ENCODE results near the gene ROR2.

ROR2 gene

GRCh38 chr9:91937727-91938126 lies 12.3 kb downstream of the ROR2 start:
- TF ChIP-seq CTCF (IDR thresholded peaks at IDR 0.05): no peak

GRCh38 chr9:91937056-91937455 lies 13.0 kb downstream of the ROR2 start:
- TF ChIP-seq CTCF (IDR thresholded peaks at IDR 0.05): no peak

GRCh38 chr9:91935805-91936514 lies 14.1 kb downstream of the ROR2 start:
- TF ChIP-seq CTCF (IDR thresholded peaks at IDR 0.05): no peak

GRCh38 chr9:91935066-91935749 lies 14.8 kb downstream of the ROR2 start:
- TF ChIP-seq CTCF (IDR thresholded peaks at IDR 0.05): no peak

- no peak for TF ChIP-seq CTCF (IDR thresholded peaks at IDR 0.05)
Measured at GRCh38 chr9:91934654-91935053, 15.4 kb downstream of the ROR2 start.

GRCh38 chr9:91933556-91934352 lies 16.3 kb downstream of the ROR2 start:
- no peak for TF ChIP-seq CTCF (IDR thresholded peaks at IDR 0.05)

- no peak for TF ChIP-seq CTCF (IDR thresholded peaks at IDR 0.05)
Measured at GRCh38 chr9:91930475-91930874, 19.6 kb downstream of the ROR2 start.
